ENCODE results near the gene CASP2.
"Not testable (repeated sequence)": the region's sequence is repeated elsewhere in the genome, so short reads cannot be mapped to it uniquely, and the experiment has no call there.

CASP2 gene

DNA sequence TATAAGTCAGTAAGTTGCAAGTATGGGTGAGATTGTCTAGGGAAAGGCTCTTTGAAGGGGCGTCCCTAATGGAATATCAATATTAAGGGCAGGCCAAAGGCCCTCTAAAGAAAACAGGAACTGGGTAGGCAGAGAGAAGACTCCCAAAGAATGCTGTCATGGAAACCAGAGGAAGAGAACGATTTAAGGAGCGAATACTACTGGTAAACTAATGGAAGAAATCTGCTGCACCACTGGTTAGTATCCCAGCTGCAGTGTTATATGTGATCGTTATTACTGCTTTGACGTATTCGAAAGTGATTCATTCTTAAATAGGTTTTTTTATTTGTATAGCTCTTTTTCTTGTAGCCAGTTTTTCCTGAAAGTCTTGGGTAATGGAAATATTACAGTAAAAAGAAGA, 1.3 kb downstream of the CASP2 start:
- peak overlapping the region; percentile 92 for H3K4me3 ChIP-seq (ENCODE audit: low read depth, low read length)
- in situ Hi-C loops (cut with HindIII; ENCODE audit: low sequenced_read_pairs) = no loop called here
- DNase-seq (ENCODE audit: low read depth) = no peak
- TF ChIP-seq, protein P1, sequence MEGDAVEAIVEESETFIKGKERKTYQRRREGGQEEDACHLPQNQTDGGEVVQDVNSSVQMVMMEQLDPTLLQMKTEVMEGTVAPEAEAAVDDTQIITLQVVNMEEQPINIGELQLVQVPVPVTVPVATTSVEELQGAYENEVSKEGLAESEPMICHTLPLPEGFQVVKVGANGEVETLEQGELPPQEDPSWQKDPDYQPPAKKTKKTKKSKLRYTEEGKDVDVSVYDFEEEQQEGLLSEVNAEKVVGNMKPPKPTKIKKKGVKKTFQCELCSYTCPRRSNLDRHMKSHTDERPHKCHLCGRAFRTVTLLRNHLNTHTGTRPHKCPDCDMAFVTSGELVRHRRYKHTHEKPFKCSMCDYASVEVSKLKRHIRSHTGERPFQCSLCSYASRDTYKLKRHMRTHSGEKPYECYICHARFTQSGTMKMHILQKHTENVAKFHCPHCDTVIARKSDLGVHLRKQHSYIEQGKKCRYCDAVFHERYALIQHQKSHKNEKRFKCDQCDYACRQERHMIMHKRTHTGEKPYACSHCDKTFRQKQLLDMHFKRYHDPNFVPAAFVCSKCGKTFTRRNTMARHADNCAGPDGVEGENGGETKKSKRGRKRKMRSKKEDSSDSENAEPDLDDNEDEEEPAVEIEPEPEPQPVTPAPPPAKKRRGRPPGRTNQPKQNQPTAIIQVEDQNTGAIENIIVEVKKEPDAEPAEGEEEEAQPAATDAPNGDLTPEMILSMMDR (IDR thresholded peaks at IDR 0.05; ENCODE audit: low read depth, low read length, missing control alignments) = no peak

DNA sequence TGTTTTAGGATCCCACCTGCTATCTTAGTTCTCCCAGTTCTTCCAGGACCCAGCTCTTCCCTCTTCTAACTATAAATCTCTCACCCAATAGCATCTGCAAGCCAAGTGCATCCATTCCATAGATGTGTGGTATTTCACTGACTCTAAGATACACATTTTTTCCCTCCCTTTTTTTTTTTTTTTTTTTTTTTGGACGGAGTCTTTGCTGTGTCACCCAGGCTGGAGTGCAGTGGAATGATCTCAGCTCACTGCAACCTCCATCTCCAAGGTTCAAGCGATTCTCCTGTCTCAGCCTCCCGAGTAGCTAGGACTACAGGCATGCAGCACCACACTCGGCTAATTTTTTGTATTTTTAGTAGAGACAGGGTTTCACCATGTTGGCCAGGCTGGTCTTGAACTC, 1.7 kb downstream of the CASP2 start:
- in situ Hi-C loops (cut with HindIII; ENCODE audit: low sequenced_read_pairs); DNase-seq (ENCODE audit: low read depth): not testable (repeated sequence)
- peak overlapping the region; percentile 92 for H3K4me3 ChIP-seq (ENCODE audit: low read depth, low read length)

DNA sequence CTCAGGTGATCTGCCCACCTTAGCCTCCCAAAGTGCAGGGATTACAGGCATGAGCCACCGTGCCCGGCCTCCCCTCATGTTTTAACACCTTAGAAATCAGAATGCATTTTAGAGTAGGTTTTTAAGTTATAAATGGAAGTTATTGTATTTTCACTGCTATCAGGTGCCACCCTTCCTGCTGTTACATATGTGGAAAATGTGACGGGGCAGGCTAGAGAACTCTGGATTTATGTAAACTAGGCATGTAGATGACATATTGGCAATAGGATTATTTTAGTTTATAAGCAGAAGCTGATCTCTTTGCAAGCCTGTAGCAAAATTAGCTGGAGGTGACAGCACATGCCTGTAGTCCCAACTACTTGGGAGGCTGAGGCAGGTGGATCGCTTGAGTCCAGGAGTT, 2.1 kb downstream of the CASP2 start:
- no peak for DNase-seq (ENCODE audit: low read depth)
- H3K4me3 ChIP-seq (ENCODE audit: low read depth, low read length) = no peak overlapping the region
- TF ChIP-seq, protein P1 (IDR thresholded peaks at IDR 0.05; ENCODE audit: low read depth, low read length, missing control alignments) = no peak
- in situ Hi-C loops (cut with HindIII; ENCODE audit: low sequenced_read_pairs) = no loop called here

DNA sequence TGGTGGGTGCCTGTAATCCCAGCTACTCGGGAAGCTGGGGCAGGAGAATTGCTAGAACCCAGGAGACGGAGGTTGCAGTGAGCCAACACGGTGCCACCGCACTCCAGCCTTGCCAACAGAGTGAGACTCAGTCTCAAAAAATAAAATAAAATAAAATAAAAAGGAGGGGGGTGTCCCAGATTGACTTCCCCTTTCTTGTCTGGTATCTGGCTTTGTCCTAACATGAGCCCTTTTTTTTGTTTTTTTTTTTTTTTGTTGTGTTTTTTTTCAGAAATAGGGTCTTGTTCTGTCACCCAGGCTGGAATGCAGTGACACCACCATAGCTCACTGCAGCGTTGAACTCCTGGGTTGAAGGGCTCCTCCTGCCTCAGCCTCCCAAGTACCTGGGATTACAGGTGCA, 4.7 kb downstream of the CASP2 start:
- no peak overlapping the region for H3K4me3 ChIP-seq (ENCODE audit: low read depth, low read length)
- no peak for DNase-seq (ENCODE audit: low read depth)
- TF ChIP-seq, protein P1 (IDR thresholded peaks at IDR 0.05; ENCODE audit: low read depth, low read length, missing control alignments) = no peak
- in situ Hi-C loops (cut with HindIII; ENCODE audit: low sequenced_read_pairs) = no loop called here

DNA sequence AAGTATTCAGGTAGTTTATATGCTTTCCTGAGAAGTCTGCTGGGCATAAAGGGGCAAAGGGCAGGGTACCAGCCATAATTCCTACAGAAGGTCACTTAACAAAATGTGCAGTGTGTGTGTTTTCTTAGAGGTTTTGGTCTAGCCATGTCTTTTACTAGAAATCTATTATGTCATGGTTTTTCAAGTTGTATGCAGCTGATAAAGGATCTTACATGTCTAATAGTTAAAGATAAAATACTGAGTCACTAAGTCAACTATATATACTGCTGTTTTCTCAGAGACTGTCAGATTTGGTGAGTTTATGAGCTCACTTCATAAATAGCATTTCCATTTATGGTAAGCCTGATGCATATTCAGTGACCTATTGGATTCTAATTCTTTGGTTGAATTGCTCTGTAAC, 7.7 kb downstream of the CASP2 start:
- H3K4me3 ChIP-seq (ENCODE audit: low read depth, low read length) = no peak overlapping the region
- DNase-seq (ENCODE audit: low read depth) = no peak
- in situ Hi-C loops (cut with HindIII; ENCODE audit: low sequenced_read_pairs) = no loop called here
- TF ChIP-seq, protein P1 (IDR thresholded peaks at IDR 0.05; ENCODE audit: low read depth, low read length, missing control alignments) = no peak

DNA sequence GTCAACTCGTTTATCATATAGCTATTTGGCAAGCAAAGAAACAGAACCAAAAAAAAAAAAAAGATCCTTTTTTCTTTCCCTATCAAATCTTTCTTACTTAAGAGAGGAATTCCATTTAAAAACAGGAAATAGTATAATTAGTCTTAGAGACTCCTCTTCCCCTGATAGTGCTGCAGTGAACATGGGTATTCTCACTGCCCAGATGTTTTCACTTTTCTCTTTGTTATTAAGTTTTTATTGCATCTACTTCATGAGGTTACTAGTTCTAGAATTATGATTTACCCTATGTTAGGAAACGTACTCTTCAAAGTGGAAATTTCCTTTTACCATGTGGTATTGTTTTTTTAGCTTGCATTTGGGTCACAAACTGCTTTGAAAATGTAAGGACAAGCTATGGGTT, 8.5 kb downstream of the CASP2 start:
- no peak for DNase-seq (ENCODE audit: low read depth)
- H3K4me3 ChIP-seq (ENCODE audit: low read depth, low read length) = no peak overlapping the region
- TF ChIP-seq, protein P1 (IDR thresholded peaks at IDR 0.05; ENCODE audit: low read depth, low read length, missing control alignments) = no peak
- in situ Hi-C loops (cut with HindIII; ENCODE audit: low sequenced_read_pairs) = no loop called here

DNA sequence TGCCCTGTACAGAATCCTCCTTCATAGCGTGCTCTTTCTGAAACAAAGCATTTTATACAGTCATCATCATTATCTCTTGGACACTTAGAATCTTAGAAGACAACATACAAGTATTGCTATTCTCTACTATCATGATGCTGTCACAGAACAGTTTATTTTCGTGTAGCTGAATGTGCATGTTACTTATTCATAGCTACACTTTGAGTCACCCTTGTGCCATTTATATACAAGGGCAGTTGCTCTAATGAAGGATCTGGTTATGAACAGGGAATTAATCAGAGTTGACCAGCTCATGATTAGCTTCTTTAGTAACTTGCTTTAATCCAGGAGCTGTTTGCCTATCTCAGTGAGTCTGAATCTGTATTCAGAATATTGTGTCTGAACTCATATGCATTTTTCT, 11.2 kb downstream of the CASP2 start:
- in situ Hi-C loops (cut with HindIII; ENCODE audit: low sequenced_read_pairs) = no loop called here
- H3K4me3 ChIP-seq (ENCODE audit: low read depth, low read length) = no peak overlapping the region
- TF ChIP-seq, protein P1 (IDR thresholded peaks at IDR 0.05; ENCODE audit: low read depth, low read length, missing control alignments) = no peak
- DNase-seq (ENCODE audit: low read depth) = no peak
